ENCODE results near the gene CPNE6.
A peak's percentile ranks its signal among the peaks of the same experiment; 100 is the strongest.
"Not testable (repeated sequence)": the region's sequence is repeated elsewhere in the genome, so short reads cannot be mapped to it uniquely, and the experiment has no call there.

CPNE6 gene

GRCh38 chr14:24040692-24041091, 30.7 kb upstream of the CPNE6 start:
- no peaks in the 10 kb centered on the region for H3K27me3 ChIP-seq (ENCODE audit: control insufficient read depth, insufficient read depth, low read length, poor library complexity, severe bottlenecking)
- 68 to 72% methylated on average over 2 of the region's 2 CpGs for WGBS, 2 experiments
- H3K4me1 ChIP-seq (ENCODE audit: control insufficient read depth, insufficient read depth, low read length): no peaks in the 10 kb centered on the region
- no peaks in the 10 kb centered on the region for H3K9me3 ChIP-seq (ENCODE audit: control insufficient read depth, low read length)
- no peaks in the 10 kb centered on the region for H3K36me3 ChIP-seq (ENCODE audit: control insufficient read depth, insufficient read depth, low read length)
- no peak overlapping the region for H3K27ac ChIP-seq (ENCODE audit: insufficient read depth, low read depth, low read length, poor library complexity, severe bottlenecking)
- no peak overlapping the region for H3K4me3 ChIP-seq (ENCODE audit: insufficient read depth, low read depth, low read length)

- 66 to 70% methylated on average over 5 of the region's 5 CpGs for WGBS, 2 experiments
- H3K4me1 ChIP-seq (ENCODE audit: control insufficient read depth, insufficient read depth, low read length): no peaks in the 10 kb centered on the region
- no peak overlapping the region for H3K27ac ChIP-seq (ENCODE audit: insufficient read depth, low read depth, low read length, poor library complexity, severe bottlenecking)
- no peaks in the 10 kb centered on the region for H3K9me3 ChIP-seq (ENCODE audit: control insufficient read depth, low read length)
- no peak overlapping the region for H3K4me3 ChIP-seq (ENCODE audit: insufficient read depth, low read depth, low read length)
- H3K36me3 ChIP-seq (ENCODE audit: control insufficient read depth, insufficient read depth, low read length): no peaks in the 10 kb centered on the region
- H3K27me3 ChIP-seq (ENCODE audit: control insufficient read depth, insufficient read depth, low read length, poor library complexity, severe bottlenecking): no peaks in the 10 kb centered on the region
Observed at GRCh38 chr14:24042746-24043145, 28.6 kb upstream of the CPNE6 start.

- H3K27me3 ChIP-seq (ENCODE audit: control insufficient read depth, insufficient read depth, low read length, poor library complexity, severe bottlenecking): peaks cover 16% of the 10 kb centered on the region
- 85 to 93% methylated on average over 2 of the region's 2 CpGs for WGBS, 2 experiments
- H3K9me3 ChIP-seq (ENCODE audit: control insufficient read depth, low read length); H3K27ac ChIP-seq (ENCODE audit: insufficient read depth, low read depth, low read length, poor library complexity, severe bottlenecking); H3K4me1 ChIP-seq (ENCODE audit: control insufficient read depth, insufficient read depth, low read length); H3K4me3 ChIP-seq (ENCODE audit: insufficient read depth, low read depth, low read length); H3K36me3 ChIP-seq (ENCODE audit: control insufficient read depth, insufficient read depth, low read length): not testable (repeated sequence)
Observed at GRCh38 chr14:24049002-24049401, 22.4 kb upstream of the CPNE6 start.

GRCh38 chr14:24050753-24051152, 20.6 kb upstream of the CPNE6 start:
- H3K27me3 ChIP-seq (ENCODE audit: control insufficient read depth, insufficient read depth, low read length, poor library complexity, severe bottlenecking): peaks cover 16% of the 10 kb centered on the region
- 75 to 91% methylated on average over 6 to 8 of the region's 8 CpGs for WGBS, 2 experiments
- not testable (repeated sequence) for H3K36me3 ChIP-seq (ENCODE audit: control insufficient read depth, insufficient read depth, low read length); H3K4me1 ChIP-seq (ENCODE audit: control insufficient read depth, insufficient read depth, low read length); H3K4me3 ChIP-seq (ENCODE audit: insufficient read depth, low read depth, low read length); H3K27ac ChIP-seq (ENCODE audit: insufficient read depth, low read depth, low read length, poor library complexity, severe bottlenecking); H3K9me3 ChIP-seq (ENCODE audit: control insufficient read depth, low read length)

- Histone ChIP-seq H3K27ac (ENCODE audit: insufficient read depth, low read depth, low read length, poor library complexity, severe bottlenecking) (no peak overlapping the region), H3K9me3 (ENCODE audit: control insufficient read depth, low read length) (no peaks in the 10 kb centered on the region), H3K4me1 (ENCODE audit: control insufficient read depth, insufficient read depth, low read length) (peaks cover 5% of the 10 kb centered on the region), H3K4me3 (ENCODE audit: insufficient read depth, low read depth, low read length) (peak overlapping the region; percentile 70), H3K36me3 (ENCODE audit: control insufficient read depth, insufficient read depth, low read length) (no peaks in the 10 kb centered on the region), H3K27me3 (ENCODE audit: control insufficient read depth, insufficient read depth, low read length, poor library complexity, severe bottlenecking) (peaks cover 16% of the 10 kb centered on the region)
- 17 to 19% methylated on average over 20 of the region's 20 CpGs for WGBS, 2 experiments
Observed at GRCh38 chr14:24051176-24051788, 20.1 kb upstream of the CPNE6 start.

GRCh38 chr14:24051789-24052655, 19.3 kb upstream of the CPNE6 start, which contains the start of gene CARMIL3:
TSS of gene CARMIL3 (plus strand) at chr14:24052009. CDS start at chr14:24052154, 145 bp downstream.
- Histone ChIP-seq H3K4me3 (ENCODE audit: insufficient read depth, low read depth, low read length) (peak within 1 kb of the TSS; percentile 70), H3K36me3 (ENCODE audit: control insufficient read depth, insufficient read depth, low read length) (no peaks in the 10 kb centered on the region), H3K27ac (ENCODE audit: insufficient read depth, low read depth, low read length, poor library complexity, severe bottlenecking) (no peak within 1 kb of the TSS), H3K4me1 (ENCODE audit: control insufficient read depth, insufficient read depth, low read length) (peaks cover 5% of the 10 kb centered on the region), H3K9me3 (ENCODE audit: control insufficient read depth, low read length) (no peaks in the 10 kb centered on the region), H3K27me3 (ENCODE audit: control insufficient read depth, insufficient read depth, low read length, poor library complexity, severe bottlenecking) (peaks cover 16% of the 10 kb centered on the region)
- 0% methylated on average over 92 of the region's 92 CpGs for WGBS, 2 experiments

GRCh38 chr14:24052656-24053547, 18.5 kb upstream of the CPNE6 start:
- H3K4me3 ChIP-seq (ENCODE audit: insufficient read depth, low read depth, low read length): peak overlapping the region; percentile 70
- 74% methylated on average over 20 of the region's 20 CpGs for WGBS, 2 experiments
- H3K27ac ChIP-seq (ENCODE audit: insufficient read depth, low read depth, low read length, poor library complexity, severe bottlenecking): no peak overlapping the region
- H3K4me1 ChIP-seq (ENCODE audit: control insufficient read depth, insufficient read depth, low read length): peaks cover 5% of the 10 kb centered on the region
- H3K9me3 ChIP-seq (ENCODE audit: control insufficient read depth, low read length): no peaks in the 10 kb centered on the region
- H3K36me3 ChIP-seq (ENCODE audit: control insufficient read depth, insufficient read depth, low read length): no peaks in the 10 kb centered on the region
- peaks cover 16% of the 10 kb centered on the region for H3K27me3 ChIP-seq (ENCODE audit: control insufficient read depth, insufficient read depth, low read length, poor library complexity, severe bottlenecking)

GRCh38 chr14:24053548-24054323, 17.6 kb upstream of the CPNE6 start:
- Histone ChIP-seq H3K27ac (ENCODE audit: insufficient read depth, low read depth, low read length, poor library complexity, severe bottlenecking) (no peak overlapping the region), H3K4me1 (ENCODE audit: control insufficient read depth, insufficient read depth, low read length) (peaks cover 7% of the 10 kb centered on the region), H3K27me3 (ENCODE audit: control insufficient read depth, insufficient read depth, low read length, poor library complexity, severe bottlenecking) (peaks cover 16% of the 10 kb centered on the region), H3K4me3 (ENCODE audit: insufficient read depth, low read depth, low read length) (no peak overlapping the region), H3K9me3 (ENCODE audit: control insufficient read depth, low read length) (no peaks in the 10 kb centered on the region), H3K36me3 (ENCODE audit: control insufficient read depth, insufficient read depth, low read length) (no peaks in the 10 kb centered on the region)
- 86 to 90% methylated on average over 10 of the region's 10 CpGs for WGBS, 2 experiments

- Histone ChIP-seq H3K36me3 (ENCODE audit: control insufficient read depth, insufficient read depth, low read length) (no peaks in the 10 kb centered on the region), H3K27ac (ENCODE audit: insufficient read depth, low read depth, low read length, poor library complexity, severe bottlenecking) (no peak overlapping the region), H3K4me1 (ENCODE audit: control insufficient read depth, insufficient read depth, low read length) (peaks cover 10% of the 10 kb centered on the region), H3K4me3 (ENCODE audit: insufficient read depth, low read depth, low read length) (no peak overlapping the region), H3K27me3 (ENCODE audit: control insufficient read depth, insufficient read depth, low read length, poor library complexity, severe bottlenecking) (peaks cover 16% of the 10 kb centered on the region), H3K9me3 (ENCODE audit: control insufficient read depth, low read length) (no peaks in the 10 kb centered on the region)
- 80 to 86% methylated on average over 6 of the region's 6 CpGs for WGBS, 2 experiments
Observed at GRCh38 chr14:24054324-24054641, 17.1 kb upstream of the CPNE6 start.
